NOMO-1 treated with dmso at 0.1 percent for 144 hours (cell line): ENCODE measurements around the gene YPEL3.
"Not testable (repeated sequence)": the region's sequence is repeated elsewhere in the genome, so short reads cannot be mapped to it uniquely, and the experiment has no call there.

Experiments used
- DNase-seq: peaks from one replicate; lab custom pipeline; 2025; ENCODE audit not compliant: unreplicated experiment; lab: John Stamatoyannopoulos, UW

YPEL3 gene

DNA sequence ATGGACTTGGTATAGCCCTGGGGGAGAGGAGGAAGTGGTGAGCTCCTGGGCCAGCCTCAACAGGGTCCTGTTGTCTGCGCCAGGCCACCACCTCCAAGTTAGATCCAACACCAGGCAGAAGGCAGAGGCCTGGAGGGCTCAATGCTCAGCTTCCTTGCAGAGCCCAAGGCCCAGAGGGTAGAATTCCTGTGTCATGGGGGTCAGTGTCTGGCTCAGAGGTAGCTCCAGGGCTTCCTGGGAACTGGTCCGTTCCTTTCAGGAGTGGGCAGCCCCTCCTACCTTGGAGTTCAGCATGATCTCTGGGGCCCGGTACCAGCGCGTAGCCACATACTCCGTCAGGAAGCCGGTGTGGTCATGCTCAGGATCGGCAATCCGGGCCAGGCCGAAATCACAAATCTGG lies 21.8 kb upstream of the YPEL3 start:
- DNase-seq, result no peak

DNA sequence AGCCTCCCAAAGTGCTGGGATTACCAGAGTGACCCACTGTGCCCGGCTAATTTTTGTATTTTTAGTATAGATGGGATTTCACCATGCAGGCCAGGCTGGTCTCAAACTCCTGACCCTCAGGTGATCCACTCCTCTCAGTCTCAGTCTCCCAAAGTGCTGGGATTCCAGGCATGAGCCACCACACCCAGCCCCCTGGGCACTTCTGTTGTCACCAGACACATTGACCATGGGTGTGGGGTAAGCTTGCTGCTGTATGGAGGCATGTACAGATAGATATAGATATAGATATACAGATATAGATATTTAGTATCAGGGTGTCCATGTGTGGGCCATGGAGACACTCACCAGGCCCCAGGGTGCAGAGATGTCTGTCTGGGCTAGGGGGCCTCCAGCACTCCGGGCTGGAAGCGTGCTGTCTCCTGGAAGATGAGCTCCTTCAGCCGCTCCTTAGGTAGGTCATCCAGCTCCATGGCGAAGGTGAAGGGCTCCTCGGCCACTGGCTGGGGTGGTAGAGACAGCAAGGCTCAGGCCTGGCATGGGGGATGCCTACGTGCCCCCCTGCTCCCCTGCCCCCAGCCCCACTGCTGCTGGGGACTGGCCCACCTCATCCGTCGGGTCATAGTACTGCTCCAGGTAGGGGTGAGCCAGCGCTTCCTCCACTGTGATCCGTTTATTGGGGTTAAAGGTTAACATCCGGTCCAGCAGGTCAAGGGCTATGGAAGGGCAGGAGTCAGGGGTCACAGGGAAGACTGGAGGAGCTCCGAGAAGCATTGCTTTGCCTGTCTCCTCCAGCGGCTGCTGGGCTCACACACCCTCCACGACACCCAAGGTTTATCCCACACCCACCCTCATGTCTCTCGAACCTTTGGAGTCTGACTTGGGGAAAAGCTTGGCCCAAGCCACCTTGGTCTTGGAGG lies 20.5 kb upstream of the YPEL3 start:
- no peak for DNase-seq

DNA sequence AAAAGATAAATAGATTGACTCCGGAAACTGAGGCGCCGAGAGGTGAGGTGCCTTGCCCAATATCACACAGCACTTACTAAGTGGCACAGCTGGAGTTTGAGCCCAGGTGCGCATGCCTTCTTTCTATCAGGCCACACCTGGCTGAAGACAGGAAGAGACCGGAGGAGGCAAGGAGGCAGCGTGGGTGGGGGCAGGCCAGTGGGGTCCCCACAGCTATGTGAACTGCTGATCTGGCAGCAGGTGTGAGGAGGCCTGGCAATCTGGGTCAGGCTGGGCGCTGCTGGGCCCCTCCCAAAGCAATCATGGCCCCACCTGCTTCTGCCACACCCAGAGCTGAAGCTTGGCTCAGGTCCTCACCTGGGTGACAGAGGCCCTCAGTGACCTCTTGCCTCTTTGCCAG lies 19.2 kb upstream of the YPEL3 start:
- no peak for DNase-seq

DNA sequence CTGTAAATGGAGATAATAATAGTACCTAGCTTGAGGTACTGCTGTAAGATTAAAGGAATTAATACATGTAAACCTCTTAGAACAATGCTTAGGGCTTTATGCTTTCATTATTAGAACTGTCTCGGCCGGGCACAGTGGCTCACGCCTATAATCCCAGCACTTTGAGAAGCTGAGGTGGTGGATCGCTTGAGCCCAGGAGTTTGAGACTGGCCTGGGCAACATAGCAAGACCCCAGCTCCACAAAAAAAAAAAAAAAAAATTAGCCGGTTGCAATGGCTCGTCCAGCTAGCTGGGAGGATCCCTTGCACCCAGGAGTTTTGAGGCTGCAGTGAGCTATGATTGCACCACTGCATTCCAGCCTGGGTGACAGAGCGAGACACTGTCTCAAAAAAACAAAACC lies 18.8 kb upstream of the YPEL3 start:
- DNase-seq, result not testable (repeated sequence)

DNA sequence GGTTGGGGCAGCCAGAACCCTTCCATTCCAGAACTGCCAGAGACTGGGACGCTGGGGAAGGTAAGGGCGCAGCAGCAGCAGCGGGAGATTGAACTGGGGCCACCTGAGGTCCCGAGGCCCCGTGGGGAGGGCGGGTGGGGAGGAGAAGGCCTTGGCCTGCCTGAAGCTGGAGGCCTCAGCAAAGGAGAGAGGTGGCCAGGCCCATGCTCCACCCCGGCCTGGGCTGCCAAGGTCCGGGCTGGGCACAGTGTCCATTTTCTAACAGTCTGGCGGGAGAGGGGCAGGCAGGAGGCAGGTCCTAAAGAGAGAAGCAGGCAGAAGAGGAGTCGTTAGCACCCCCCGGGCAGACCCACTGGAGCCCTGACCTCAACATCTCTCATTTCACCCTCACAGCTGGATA lies 18.4 kb upstream of the YPEL3 start:
- no peak for DNase-seq

DNA sequence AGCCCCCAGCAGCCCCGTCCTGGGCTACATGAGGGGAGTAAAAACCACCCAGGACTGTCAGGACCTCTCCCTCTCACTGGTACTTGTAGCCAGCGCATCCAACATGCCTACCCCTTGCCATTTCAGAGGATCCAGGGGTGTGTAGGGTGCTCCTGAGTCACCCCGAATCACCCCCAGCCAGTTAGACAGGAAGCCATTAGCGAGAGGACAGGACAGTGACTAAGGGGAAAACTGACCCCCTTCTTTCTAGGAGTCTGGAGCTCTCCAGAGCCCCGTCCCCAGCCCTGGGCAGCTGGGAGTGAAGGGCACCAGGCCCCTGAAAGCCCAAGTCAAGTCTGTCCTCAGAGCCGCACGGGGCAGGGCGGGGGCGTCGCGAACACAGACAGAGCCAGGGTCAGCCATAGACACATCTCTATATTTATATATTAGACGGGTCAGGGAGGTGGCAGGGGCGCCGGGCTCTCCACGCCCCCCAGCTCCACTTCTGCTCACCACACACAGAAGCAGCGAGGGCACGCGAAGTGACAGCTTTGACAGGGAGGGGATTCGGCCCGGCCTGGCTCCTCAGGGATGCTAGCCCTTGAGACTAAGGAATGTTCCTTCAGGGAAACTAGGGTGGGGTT lies 17.8 kb upstream of the YPEL3 start:
- DNase-seq, result no peak

DNA sequence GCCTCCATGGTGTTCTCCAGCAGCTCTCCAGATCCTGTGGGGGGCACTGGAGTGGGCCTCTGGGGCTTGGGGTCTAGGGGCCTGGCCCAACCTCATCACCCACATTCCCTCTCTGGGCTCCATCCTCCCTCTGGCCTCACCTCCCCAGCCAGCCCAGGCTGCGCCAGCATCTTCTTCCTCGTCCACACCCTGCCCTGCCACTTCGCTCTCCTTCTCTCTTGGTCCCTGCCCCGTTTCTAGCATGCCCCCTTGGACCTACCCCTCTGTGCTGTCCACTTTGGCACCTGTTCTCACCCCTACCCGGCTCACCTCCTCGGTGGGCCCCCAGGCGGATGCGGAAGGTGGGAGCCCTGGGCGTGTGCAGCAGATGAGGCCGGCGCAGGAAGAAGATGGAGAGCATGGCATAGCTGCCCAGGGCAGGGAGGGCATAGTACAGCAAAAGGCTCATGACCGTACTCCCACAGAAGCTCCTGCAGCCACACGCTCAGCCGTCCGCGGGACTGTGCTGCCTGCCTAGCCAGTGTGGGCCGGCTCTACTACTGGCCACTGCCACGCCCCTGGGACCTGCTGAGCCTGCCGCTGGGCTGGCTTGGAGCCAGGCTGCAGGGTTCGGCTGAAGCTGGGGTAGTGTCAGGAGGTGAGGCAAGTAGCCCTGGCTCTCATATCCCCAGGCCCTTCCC lies 17.2 kb upstream of the YPEL3 start, which contains the start of gene GDPD3:
GDPD3 (minus strand) TSS at position 507 of the 680 bp plus-strand sequence; CDS start at position 448, 59 bp downstream.
- no peak for DNase-seq

DNA sequence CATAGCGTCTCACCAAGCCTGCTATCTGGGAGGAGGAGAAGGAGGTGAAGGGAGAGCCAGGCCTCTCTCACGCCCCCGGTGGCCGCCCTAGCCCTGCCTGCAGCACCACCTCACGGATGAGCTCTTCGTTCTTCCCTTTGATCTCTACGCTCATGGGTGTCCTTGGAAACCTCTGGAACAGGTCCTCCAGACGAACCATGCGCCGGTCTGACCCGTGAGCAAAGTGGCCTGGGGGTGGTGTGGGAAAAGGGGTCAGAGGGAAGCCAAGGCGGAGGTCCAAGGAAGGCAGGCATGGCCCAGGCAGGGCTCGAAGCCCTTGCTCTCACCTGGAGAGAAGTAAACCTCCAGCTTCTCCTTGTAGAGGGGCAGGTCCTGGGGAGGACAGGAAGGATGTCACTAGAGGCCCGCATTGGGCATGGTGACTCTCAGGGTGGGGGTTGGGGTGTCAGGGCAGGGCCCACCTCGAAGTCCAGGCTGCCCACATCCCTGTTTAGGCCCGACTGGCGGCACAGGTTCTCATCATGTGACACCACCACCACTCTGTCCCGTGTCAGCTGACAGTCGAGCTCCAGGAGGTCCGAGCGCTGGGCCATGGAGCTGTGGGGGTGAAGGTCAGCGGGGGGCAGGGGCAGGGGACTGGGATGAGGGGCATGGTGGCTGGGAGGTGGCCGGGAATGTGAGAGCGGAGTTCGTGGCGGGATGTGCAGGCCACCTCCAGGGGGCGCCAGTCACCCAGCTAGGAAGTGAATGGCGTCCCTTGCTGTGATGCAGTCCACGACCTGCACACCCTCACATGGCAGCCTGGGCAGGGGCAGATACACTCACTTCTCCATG lies 16.4 kb upstream of the YPEL3 start:
- peak; percentile 25 for DNase-seq

DNA sequence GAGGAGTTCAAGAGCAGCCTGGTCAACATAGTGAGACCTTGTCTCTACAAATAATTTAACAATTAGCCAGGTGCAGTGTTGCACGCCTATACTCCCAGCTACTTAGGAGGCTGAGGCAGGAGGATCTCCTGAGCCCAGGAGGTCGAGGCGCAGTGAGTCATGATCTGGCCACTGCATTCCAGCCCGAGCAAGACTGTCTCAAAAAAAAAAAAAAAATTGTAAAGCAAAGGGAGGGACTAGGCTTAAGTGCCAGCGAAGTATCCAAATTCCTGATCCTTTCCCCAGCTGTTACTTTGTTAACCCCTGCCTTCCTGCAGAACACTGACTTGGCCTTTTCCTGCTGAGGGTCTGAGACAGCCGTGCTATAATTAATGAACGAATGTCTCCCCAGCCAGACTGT lies 14.6 kb upstream of the YPEL3 start:
- DNase-seq, result no peak

DNA sequence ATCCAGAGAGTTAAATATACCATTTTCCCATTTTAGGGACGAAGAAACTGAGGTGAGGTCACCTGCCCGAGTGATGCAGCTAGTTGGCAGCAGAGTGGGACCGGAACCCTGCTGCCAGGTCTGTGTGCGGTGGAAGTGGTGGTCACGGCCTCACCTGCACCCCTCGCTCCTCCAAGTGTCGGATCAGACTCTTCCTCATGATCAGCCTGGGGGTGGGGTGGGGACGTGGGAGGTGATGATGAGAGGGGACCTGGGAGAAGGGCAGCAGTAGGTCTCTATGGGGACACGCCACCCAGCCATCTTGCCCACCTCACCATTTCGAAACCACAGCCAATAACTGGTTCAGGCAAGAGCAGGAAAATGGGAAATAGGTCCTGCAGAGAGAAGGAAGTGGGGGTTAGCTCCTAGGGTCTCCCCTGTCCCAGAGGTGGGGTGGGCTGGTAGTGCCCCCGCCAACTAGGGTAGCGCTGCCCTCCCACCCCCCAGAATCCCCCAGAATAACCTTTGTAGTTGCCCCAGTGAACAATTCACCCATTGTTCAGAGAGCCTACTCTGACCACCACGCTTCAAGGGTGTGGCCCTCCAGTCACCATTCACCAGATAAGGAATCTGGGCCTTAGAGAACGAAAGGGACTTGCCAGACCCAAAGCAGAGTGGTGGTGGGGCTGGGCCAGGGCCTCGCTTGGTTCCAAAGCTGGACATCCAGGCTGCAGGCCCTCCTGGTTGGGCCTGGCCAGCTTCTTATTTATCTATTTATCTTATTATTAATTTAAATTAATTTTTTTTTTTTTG lies 12.2 kb upstream of the YPEL3 start:
- no peak for DNase-seq

DNA sequence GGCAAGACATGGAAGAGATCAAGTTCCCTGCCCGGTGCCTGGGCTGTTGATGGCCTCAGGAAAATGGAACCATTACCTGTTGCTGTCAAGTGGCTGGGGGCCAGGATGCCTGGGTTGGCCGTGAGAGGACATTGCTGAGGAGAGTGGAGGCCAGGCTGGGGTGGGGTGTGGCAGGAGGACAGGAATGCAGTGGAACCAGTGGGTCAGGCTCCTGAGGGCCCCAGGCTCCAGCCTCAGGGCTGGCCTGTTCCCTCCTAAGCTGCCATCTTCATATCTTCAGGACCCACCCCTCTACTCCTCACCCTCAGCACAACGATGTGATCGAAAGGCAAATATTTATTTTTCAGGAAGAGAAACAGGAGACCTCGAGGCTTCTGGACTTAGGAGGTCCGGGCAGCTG lies 8.5 kb upstream of the YPEL3 start:
- no peak for DNase-seq

DNA sequence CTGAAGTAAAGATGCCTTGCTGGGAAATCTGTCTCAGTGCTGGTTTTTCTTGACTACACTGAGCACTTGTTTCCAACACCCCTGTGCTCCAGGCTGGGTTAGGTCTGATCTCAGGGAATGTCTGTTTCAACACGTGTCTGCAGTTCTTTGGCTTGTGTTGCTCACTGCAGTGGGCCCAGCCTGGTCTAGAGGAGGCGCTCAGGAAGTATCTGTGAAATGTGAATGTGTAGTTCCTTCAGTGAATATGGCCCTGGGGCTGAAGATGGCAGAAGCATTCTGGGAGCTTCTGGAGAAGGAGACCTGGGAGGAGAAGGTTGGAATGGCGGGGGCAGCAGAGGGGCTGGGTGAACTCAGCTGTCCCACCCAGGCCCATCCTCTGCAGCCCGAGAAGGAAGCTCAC lies 8.1 kb upstream of the YPEL3 start:
- no peak for DNase-seq

DNA sequence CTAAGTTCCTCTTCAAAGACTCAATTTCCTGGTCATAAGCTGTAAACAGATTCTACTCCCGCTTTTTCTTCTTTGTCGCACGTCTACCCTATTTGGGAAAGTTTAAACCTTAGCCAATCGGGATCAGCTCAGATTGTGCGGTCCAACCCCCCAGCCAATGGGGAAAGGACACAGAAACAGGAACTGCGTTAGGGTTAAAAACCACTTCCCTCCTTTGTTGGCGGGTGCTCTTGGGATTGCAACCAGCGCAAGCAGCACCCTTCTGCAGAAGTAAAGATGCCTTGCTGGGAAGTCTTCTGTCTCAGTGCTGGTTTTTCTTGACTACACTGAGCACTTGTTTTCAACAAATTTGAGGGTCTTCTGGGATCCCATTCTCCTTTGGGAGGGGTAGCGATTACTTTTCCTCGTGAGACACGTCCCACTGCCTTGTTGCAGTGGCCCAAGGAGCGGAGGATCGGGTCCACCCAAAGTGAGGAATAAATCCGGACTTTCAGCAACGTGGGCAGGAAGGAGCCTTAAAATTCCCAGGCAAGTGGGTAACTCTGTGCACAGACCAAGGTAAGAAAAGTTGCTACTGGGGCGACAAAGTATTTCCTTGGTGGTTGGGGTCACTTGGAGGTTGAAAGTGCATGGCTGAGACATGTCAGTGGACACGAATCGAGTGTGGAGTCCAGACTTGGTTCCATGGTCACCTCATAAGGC lies 1.0 kb upstream of the YPEL3 start:
- DNase-seq, result no peak

DNA sequence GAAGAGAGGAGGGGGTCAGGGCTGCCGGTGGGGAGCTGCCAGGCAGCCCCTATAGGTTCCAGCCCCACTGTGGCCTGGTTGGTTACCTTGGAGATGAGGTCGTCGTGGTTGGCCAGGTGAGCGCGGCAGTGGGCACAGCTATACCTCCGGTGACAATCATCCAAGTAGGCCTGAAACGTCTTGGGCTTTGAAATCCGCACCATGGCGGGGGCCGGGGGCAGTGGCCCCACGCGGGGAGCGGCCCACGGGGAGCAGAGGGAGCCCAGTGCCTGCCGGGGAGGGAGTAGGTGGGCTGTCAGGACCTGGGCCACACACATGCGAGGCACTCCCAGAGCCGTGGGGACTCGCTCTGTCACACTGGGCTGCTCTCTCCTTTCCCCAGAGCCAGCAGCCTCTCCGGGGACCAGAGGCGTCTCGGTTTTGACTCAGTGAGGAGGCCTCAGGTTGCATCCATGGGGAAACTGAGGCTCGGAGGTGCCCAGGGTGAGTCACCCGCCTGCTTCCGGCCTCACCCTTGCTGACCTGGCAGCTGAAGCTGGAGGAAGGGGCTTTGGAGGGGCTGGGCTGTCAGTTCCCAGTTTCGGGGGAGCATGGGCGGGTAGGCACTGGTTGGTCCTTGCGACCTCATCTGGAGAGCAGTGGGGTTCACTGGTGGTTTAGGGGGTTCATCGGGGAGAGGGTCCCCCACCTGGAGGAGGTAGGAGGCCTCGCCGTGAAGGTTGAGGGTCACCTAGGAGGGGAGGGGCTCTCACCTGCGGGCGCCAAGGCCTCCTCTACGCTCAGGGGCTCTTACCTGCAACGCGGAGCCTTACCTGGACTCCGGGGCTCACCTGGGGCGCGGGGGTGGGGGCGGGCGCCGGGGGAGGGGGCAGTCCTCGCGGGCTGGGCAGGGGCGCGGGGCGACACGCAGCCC lies 591 bp downstream of the YPEL3 start:
- DNase-seq, result no peak

DNA sequence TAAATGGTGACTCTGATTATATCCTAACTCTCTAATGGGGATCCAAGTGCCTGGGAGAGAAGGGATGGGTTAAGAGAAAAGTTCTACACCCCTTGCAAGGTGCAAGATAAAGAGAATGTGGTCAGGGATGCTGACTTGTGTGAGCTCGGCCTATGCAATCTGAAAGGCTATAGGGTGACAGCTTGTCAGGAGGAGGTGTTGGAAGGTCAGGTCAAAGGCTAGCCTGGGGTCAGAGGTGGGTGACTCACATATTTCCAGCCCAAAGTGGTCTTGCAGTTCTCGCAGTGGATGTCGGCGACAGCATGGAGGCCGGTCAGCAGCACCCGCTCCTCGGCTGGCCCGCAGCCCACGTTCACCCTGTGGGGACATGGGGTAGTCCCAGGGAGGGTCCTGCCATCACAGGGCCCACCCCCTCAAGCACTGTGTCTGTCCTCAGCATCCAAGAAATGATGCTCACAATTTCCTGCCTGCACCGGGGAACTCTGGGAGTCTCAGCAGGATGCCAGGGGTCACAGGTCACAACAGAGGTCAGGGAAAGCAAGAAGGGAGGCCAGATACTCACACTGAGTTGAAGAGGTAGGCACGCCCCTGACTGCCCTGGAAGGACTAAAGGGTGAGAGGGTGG lies 1.4 kb downstream of the YPEL3 start:
- DNase-seq, result no peak

DNA sequence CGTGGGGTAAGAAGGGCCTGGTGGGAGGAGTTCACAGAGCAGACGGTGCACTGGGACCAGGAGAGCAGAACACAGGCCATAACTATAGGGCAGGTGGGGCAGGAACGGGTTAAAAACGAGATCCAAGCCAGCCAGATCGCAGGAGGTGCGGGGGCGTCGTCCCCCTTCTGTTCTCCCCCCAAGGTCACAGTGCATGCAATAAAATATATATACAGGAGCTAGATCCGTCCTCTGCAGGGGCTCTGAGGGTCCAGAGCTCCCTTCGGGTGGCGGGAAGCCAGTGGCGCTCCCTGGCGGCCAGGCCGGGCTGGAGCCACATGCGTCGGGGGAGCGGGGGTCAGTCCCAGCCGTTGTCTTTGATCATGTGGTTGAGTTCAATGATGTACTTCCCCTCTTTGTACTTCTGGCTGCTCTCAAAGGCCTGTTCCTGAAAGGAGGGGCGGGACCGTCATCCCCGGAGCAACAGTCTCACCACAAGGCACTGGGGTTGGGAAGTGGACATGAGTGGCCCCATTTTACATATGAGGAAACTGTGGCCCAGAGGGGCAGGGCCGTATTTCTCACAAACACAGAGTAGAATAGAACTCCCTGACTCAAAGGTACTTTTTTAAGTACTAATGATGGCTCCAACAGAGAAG lies 3.5 kb downstream of the YPEL3 start:
- peak; percentile 97 for DNase-seq

DNA sequence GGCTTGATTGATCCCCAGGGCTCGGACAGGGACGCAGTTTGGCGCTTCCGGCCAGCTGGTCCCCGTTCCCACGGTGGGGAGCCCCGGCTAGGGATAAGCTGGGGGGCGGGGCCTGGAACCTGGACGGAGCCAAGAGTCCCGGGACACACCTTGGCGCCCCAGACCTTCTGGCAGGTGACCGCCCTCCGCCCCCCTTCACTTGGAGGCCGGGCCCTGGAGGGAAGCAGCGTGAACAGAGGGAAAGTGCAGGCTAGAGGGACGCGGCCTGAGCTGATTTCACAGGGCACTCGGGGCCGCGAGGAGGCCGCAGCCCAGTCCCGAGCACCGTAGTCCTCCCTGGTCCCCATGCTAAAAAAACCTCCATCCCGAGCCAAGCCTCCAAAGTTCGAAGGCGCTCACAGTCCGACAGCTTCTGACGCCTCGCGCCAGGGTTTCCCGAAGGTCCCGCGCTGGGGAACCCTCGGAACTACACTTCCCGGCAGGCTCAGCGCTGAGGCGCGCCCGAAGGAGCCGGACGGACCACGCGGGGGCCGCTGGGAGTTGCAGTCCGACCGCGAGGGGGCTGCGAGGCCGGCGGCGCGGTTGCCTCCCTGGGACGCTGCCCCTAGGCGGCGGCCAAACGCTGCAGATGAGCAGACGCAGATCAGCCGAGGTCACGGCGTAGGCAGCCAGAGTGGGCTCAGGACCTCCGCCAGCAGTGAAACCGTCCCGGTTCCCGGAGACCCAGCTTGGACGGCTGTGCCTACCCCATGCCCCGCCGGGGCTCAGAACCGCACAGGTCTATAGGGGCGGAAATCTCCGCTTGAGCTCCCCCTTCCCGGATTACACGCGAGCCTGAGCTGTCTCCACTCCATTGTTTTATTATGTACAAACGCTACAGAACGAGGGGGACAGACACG lies 4.3 kb downstream of the YPEL3 start, which contains the start of gene TBX6:
TBX6 (minus strand) TSS at position 451 of the 899 bp plus-strand sequence. CDS start 731 bp downstream, outside the sequence.
- peak; percentile 90 for DNase-seq
